ENCODE data around the gene PNN.
A peak's percentile ranks its signal among the peaks of the same experiment; 100 is the strongest.
"Not testable (repeated sequence)": the region's sequence is repeated elsewhere in the genome, so short reads cannot be mapped to it uniquely, and the experiment has no call there.

Gene PNN

GRCh38 chr14:39220473-39220872, 45.4 kb downstream of the PNN start:
- DNase-seq (ENCODE audit: extremely low spot score, insufficient read length, low read depth): not testable (repeated sequence)

GRCh38 chr14:39228044-39228443, 53.0 kb downstream of the PNN start:
- DNase-seq (ENCODE audit: extremely low spot score, insufficient read length, low read depth): no peak
- FAIRE-seq: no peak

More at GRCh38 chr14:39220473-39220872, 45.4 kb downstream of the PNN start:
- FAIRE-seq: not testable (repeated sequence)

- FAIRE-seq: no peak
- DNase-seq (ENCODE audit: extremely low spot score, insufficient read length, low read depth): no peak
These were observed 53.6 kb downstream of the PNN start for GRCh38 chr14:39228509-39229221.

GRCh38 chr14:39229222-39229543, 54.1 kb downstream of the PNN start:
- FAIRE-seq (peak; percentile 60), DNase-seq (ENCODE audit: extremely low spot score, insufficient read length, low read depth) (peak; percentile 12)

GRCh38 chr14:39229601-39230110, 54.6 kb downstream of the PNN start:
- no peak for DNase-seq (ENCODE audit: extremely low spot score, insufficient read length, low read depth)
- no peak for FAIRE-seq

GRCh38 chr14:39230416-39231035, 55.5 kb downstream of the PNN start:
- FAIRE-seq: no peak
- DNase-seq (ENCODE audit: extremely low spot score, insufficient read length, low read depth): no peak

GRCh38 chr14:39231751-39232553, 56.9 kb downstream of the PNN start:
- FAIRE-seq (peak; percentile 82), DNase-seq (ENCODE audit: extremely low spot score, insufficient read length, low read depth) (peak; percentile 17)
